IPS-20b (cell line): ENCODE measurements around the gene CKM.
"Not testable (repeated sequence)": the region's sequence is repeated elsewhere in the genome, so short reads cannot be mapped to it uniquely, and the experiment has no call there.

Source experiments
- H3K27ac ChIP-seq: one replicate; pipeline ENCODE4 v1.5.1; 2013; ENCODE audit warnings: low read length
- H3K27me3 ChIP-seq: 2 replicates; pipeline ENCODE4 v1.6.1; 2013; ENCODE audit warnings: mild to moderate bottlenecking, low read length, inconsistent platforms; ENCODE audit not compliant: insufficient read depth
- H3K36me3 ChIP-seq: 2 replicates; pipeline ENCODE4 v1.6.1; 2013; ENCODE audit warnings: low read depth, mild to moderate bottlenecking, inconsistent platforms, low read length, moderate library complexity; ENCODE audit not compliant: insufficient read depth
- H3K4me1 ChIP-seq: 2 replicates; pipeline ENCODE4 v1.6.1; 2013; ENCODE audit warnings: mild to moderate bottlenecking, control low read depth, inconsistent platforms, low read length, moderate library complexity; ENCODE audit not compliant: insufficient read depth
- H3K4me3 ChIP-seq: 2 replicates; pipeline ENCODE4 v1.5.1; 2013; ENCODE audit warnings: mild to moderate bottlenecking, low read length, inconsistent platforms
- H3K9ac ChIP-seq: 2 replicates; pipeline ENCODE4 v1.6.1; 2013; ENCODE audit warnings: low read depth, mild to moderate bottlenecking, inconsistent platforms, low read length, moderate library complexity
- H3K9me3 ChIP-seq: 2 replicates; pipeline ENCODE4 v1.6.1; 2013; ENCODE audit warnings: mild to moderate bottlenecking, low read depth, low read length, inconsistent platforms; ENCODE audit not compliant: insufficient read depth

The CKM gene

GRCh38 chr19:45275370-45275971, 47.2 kb downstream of the CKM start:
- H3K27me3 ChIP-seq = no peaks in the 10 kb centered on the region
- no peaks in the 10 kb centered on the region for H3K9me3 ChIP-seq
- H3K4me3 ChIP-seq = no peak overlapping the region
- H3K9ac ChIP-seq = no peak overlapping the region
- H3K4me1 ChIP-seq = no peaks in the 10 kb centered on the region
- peaks cover 45% of the 10 kb centered on the region for H3K36me3 ChIP-seq
- no peak overlapping the region for H3K27ac ChIP-seq

- H3K9ac ChIP-seq = no peak overlapping the region
- H3K9me3 ChIP-seq = no peaks in the 10 kb centered on the region
- no peaks in the 10 kb centered on the region for H3K27me3 ChIP-seq
- no peaks in the 10 kb centered on the region for H3K4me1 ChIP-seq
- H3K27ac ChIP-seq = no peak overlapping the region
- H3K4me3 ChIP-seq = no peak overlapping the region
- peaks cover 32% of the 10 kb centered on the region for H3K36me3 ChIP-seq
Measured at GRCh38 chr19:45273521-45273855, 49.2 kb downstream of the CKM start.

- no peaks in the 10 kb centered on the region for H3K4me1 ChIP-seq
- no peaks in the 10 kb centered on the region for H3K9me3 ChIP-seq
- H3K4me3 ChIP-seq = no peak overlapping the region
- no peaks in the 10 kb centered on the region for H3K27me3 ChIP-seq
- H3K36me3 ChIP-seq = peaks cover 32% of the 10 kb centered on the region
- H3K27ac ChIP-seq = no peak overlapping the region
- H3K9ac ChIP-seq = no peak overlapping the region
Measured at GRCh38 chr19:45271735-45272108, 51.0 kb downstream of the CKM start.

- Histone ChIP-seq H3K27me3 (no peaks in the 10 kb centered on the region), H3K36me3 (peaks cover 35% of the 10 kb centered on the region)
Measured at GRCh38 chr19:45271098-45271734, 51.5 kb downstream of the CKM start.

GRCh38 chr19:45269939-45270338, 52.7 kb downstream of the CKM start:
- peaks cover 27% of the 10 kb centered on the region for H3K36me3 ChIP-seq
- not testable (repeated sequence) for H3K9me3 ChIP-seq, H3K4me3 ChIP-seq, H3K9ac ChIP-seq, H3K27me3 ChIP-seq, H3K27ac ChIP-seq, H3K4me1 ChIP-seq

More at GRCh38 chr19:45271098-45271734, 51.5 kb downstream of the CKM start:
- no peaks in the 10 kb centered on the region for H3K9me3 ChIP-seq
- H3K27ac ChIP-seq = no peak overlapping the region
- H3K9ac ChIP-seq = no peak overlapping the region
- no peak overlapping the region for H3K4me3 ChIP-seq
- no peaks in the 10 kb centered on the region for H3K4me1 ChIP-seq

- H3K4me1 ChIP-seq = no peaks in the 10 kb centered on the region
- H3K36me3 ChIP-seq = peaks cover 16% of the 10 kb centered on the region; the same call in 1 of the 2 replicates
- no peak overlapping the region for H3K27ac ChIP-seq
- no peak overlapping the region for H3K9ac ChIP-seq
- no peaks in the 10 kb centered on the region for H3K9me3 ChIP-seq
- H3K27me3 ChIP-seq = no peaks in the 10 kb centered on the region
- no peak overlapping the region for H3K4me3 ChIP-seq
Measured at GRCh38 chr19:45267296-45267695, 55.4 kb downstream of the CKM start.

- 0 out of 2 replicates have a peak, but pooled peaks cover 3% of the 10 kb centered on the region for H3K36me3 ChIP-seq
- H3K27ac ChIP-seq = no peak overlapping the region
- no peaks in the 10 kb centered on the region for H3K9me3 ChIP-seq
- H3K9ac ChIP-seq = no peak overlapping the region
- no peak overlapping the region for H3K4me3 ChIP-seq
- H3K4me1 ChIP-seq = no peaks in the 10 kb centered on the region
- no peaks in the 10 kb centered on the region for H3K27me3 ChIP-seq
Measured at GRCh38 chr19:45265375-45265774, 57.3 kb downstream of the CKM start.

GRCh38 chr19:45264781-45265317, 57.8 kb downstream of the CKM start:
- Histone ChIP-seq H3K9me3 (no peaks in the 10 kb centered on the region), H3K4me3 (no peak overlapping the region)

GRCh38 chr19:45263013-45263412, 59.7 kb downstream of the CKM start:
- H3K36me3 ChIP-seq = 0 out of 2 replicates have a peak, but pooled peaks cover 3% of the 10 kb centered on the region

More at GRCh38 chr19:45264781-45265317, 57.8 kb downstream of the CKM start:
- no peaks in the 10 kb centered on the region for H3K4me1 ChIP-seq
- H3K9ac ChIP-seq = no peak overlapping the region
- no peak overlapping the region for H3K27ac ChIP-seq
- H3K36me3 ChIP-seq = 0 out of 2 replicates have a peak, but pooled peaks cover 3% of the 10 kb centered on the region
- no peaks in the 10 kb centered on the region for H3K27me3 ChIP-seq

GRCh38 chr19:45262570-45262969, 60.1 kb downstream of the CKM start:
- Histone ChIP-seq H3K9ac (no peak overlapping the region), H3K9me3 (no peaks in the 10 kb centered on the region), H3K4me3 (no peak overlapping the region), H3K27ac (no peak overlapping the region), H3K4me1 (no peaks in the 10 kb centered on the region), H3K36me3 (0 out of 2 replicates have a peak, but pooled peaks cover 3% of the 10 kb centered on the region), H3K27me3 (no peaks in the 10 kb centered on the region)

More at GRCh38 chr19:45263013-45263412, 59.7 kb downstream of the CKM start:
- H3K9ac ChIP-seq = no peak overlapping the region
- H3K4me1 ChIP-seq = no peaks in the 10 kb centered on the region
- no peaks in the 10 kb centered on the region for H3K9me3 ChIP-seq
- H3K27me3 ChIP-seq = no peaks in the 10 kb centered on the region
- H3K27ac ChIP-seq = no peak overlapping the region
- no peak overlapping the region for H3K4me3 ChIP-seq

- H3K4me3 ChIP-seq = no peak overlapping the region
- no peak overlapping the region for H3K9ac ChIP-seq
- H3K4me1 ChIP-seq = no peaks in the 10 kb centered on the region
- no peaks in the 10 kb centered on the region for H3K27me3 ChIP-seq
- H3K27ac ChIP-seq = no peak overlapping the region
- no peaks in the 10 kb centered on the region for H3K36me3 ChIP-seq
- H3K9me3 ChIP-seq = no peaks in the 10 kb centered on the region
Measured at GRCh38 chr19:45258862-45259261, 63.8 kb downstream of the CKM start.

- H3K9ac ChIP-seq = no peak overlapping the region
- H3K27me3 ChIP-seq = no peaks in the 10 kb centered on the region
- no peak overlapping the region for H3K4me3 ChIP-seq
- no peaks in the 10 kb centered on the region for H3K9me3 ChIP-seq
- no peaks in the 10 kb centered on the region for H3K4me1 ChIP-seq
- H3K36me3 ChIP-seq = no peaks in the 10 kb centered on the region
- H3K27ac ChIP-seq = no peak overlapping the region
Measured at GRCh38 chr19:45256836-45257235, 65.8 kb downstream of the CKM start.
